HepG2 (cell line): ENCODE data around the gene PPY. TPM values are rescaled to one million over a fixed set of nuclear protein-coding genes. Genes with fewer than 3 reads are reported as not detected.

Source experiments
- HDAC6 ChIP-seq: fragments of 200-600 bp; sonication (generic); IDR thresholded peaks from 2 replicates; pipeline ENCODE4 v1.7.0; 2017; ENCODE audit warnings: mild to moderate bottlenecking, antibody characterized with exemption, low read length, low read depth
- HNRNPLL ChIP-seq: fragments of 200-400 bp; formaldehyde crosslinking; IDR thresholded peaks from 2 replicates; pipeline ENCODE4 v1.6.1; 2017; ENCODE audit warnings: mild to moderate bottlenecking, low read depth, low read length; ENCODE audit not compliant: poor library complexity, severe bottlenecking
- ISX ChIP-seq: sonication (generic); formaldehyde crosslinking; conservative IDR thresholded peaks from 2 replicates; pipeline ENCODE4 v1.5.0; 2020; ENCODE audit warnings: missing genetic modification reagents
- KDM4B ChIP-seq: sonication (generic); formaldehyde crosslinking; IDR thresholded peaks from 2 replicates; pipeline ENCODE4 v1.4.0; 2020; ENCODE audit warnings: missing genetic modification reagents
- KMT2A ChIP-seq: sonication (generic); formaldehyde crosslinking; IDR thresholded peaks from 2 replicates; pipeline ENCODE4 v1.4.0; 2020; ENCODE audit warnings: missing genetic modification reagents
- MXD4 ChIP-seq: IDR thresholded peaks from 2 replicates; pipeline ENCODE4 v1.6.1; 2016; ENCODE audit warnings: mild to moderate bottlenecking, missing biosample characterization, missing genetic modification reagents
- SMAD1 ChIP-seq: sonication (generic); formaldehyde crosslinking; IDR thresholded peaks from 2 replicates; pipeline ENCODE4 v1.4.0; 2020; ENCODE audit warnings: missing genetic modification reagents, low read depth, mild to moderate bottlenecking, borderline replicate concordance
- SMAD3 ChIP-seq: sonication (generic); formaldehyde crosslinking; IDR thresholded peaks from 2 replicates; pipeline ENCODE4 v1.4.0; 2020; ENCODE audit warnings: missing genetic modification reagents
- ZBTB1 ChIP-seq: sonication (generic); formaldehyde crosslinking; IDR thresholded peaks from 2 replicates; pipeline ENCODE4 v1.4.0; 2020; ENCODE audit warnings: missing genetic modification reagents, borderline replicate concordance
- ZNF160 ChIP-seq: sonication (generic); formaldehyde crosslinking; IDR thresholded peaks from 2 replicates; pipeline ENCODE4 v1.8.0; 2022; ENCODE audit warnings: mild to moderate bottlenecking, inconsistent platforms, missing genetic modification reagents
- ZNF432 ChIP-seq: sonication (generic); formaldehyde crosslinking; IDR thresholded peaks from 2 replicates; pipeline ENCODE4 v1.5.0; 2020; ENCODE audit warnings: missing genetic modification reagents, mild to moderate bottlenecking, borderline replicate concordance
- ZNF724P ChIP-seq: sonication (generic); formaldehyde crosslinking; IDR thresholded peaks from 2 replicates; pipeline ENCODE4 v1.8.0; 2022; ENCODE audit warnings: missing genetic modification reagents, borderline replicate concordance
- ZNF781 ChIP-seq: sonication (generic); formaldehyde crosslinking; IDR thresholded peaks from 2 replicates; pipeline ENCODE4 v1.5.1; 2020; ENCODE audit warnings: borderline replicate concordance, mild to moderate bottlenecking, missing genetic modification reagents; ENCODE audit errors: not compliant biosample characterization
- ZUFSP ChIP-seq: sonication (generic); formaldehyde crosslinking; IDR thresholded peaks from 2 replicates; pipeline ENCODE4 v1.9.0; 2021; ENCODE audit warnings: missing genetic modification reagents, mild to moderate bottlenecking, borderline replicate concordance
- polyA plus RNA-seq, 8 experiments: library from polyadenylated mRNA; depleted of rRNA in 3 of 8; stranded (reverse) in 7 of 8; unstranded in 1 of 8; fragments of >200 nt; fragmentation: Illumina TruSeq in 4 of 8; extraction: Trizol in 4 of 8; gene quantifications; 2 replicates each; pipeline versions ENCODE4 v1.2.1 to v1.2.3, GENCODE V29; 2011 to 2016; ENCODE audit warnings: low read depth in 4 of 8, missing spikeins in 1 of 8, mixed read lengths in 1 of 8; ENCODE audit not compliant: insufficient read depth in 1 of 8
- total RNA-seq, 5 experiments: library from RNA; depleted of rRNA; stranded (reverse); fragments of >200 nt; fragmentation: Illumina TruSeq; extraction: Trizol; gene quantifications; 2 replicates each; pipeline ENCODE4 v1.2.3, GENCODE V29; 2016; ENCODE audit warnings: low read depth in 1 of 5
- TF ChIP-seq, protein P1 (sequence below): sonication (generic); formaldehyde crosslinking; IDR thresholded peaks from 2 replicates; pipeline ENCODE4 v1.8.0; 2022; ENCODE audit warnings: mild to moderate bottlenecking, missing genetic modification reagents, moderate library complexity
- TF ChIP-seq, protein P2 (sequence below): sonication (generic); formaldehyde crosslinking; IDR thresholded peaks from 2 replicates; pipeline ENCODE4 v1.4.0; 2020; ENCODE audit warnings: missing genetic modification reagents, borderline replicate concordance
- TF ChIP-seq, protein P3 (sequence below): sonication (generic); formaldehyde crosslinking; IDR thresholded peaks from 2 replicates; pipeline ENCODE4 v1.9.0; 2021; ENCODE audit warnings: missing genetic modification reagents, borderline replicate concordance

The PPY gene
- total and polyA plus RNA-seq, 2 of the 13 experiments (the other 11 are each of a cell fraction or from before 2014, with no cell fraction given) = not detected

GRCh38 chr17:43983515-43984411 is 41.5 kb upstream of the PPY start (continued):
- TF ChIP-seq SMAD1 (CRISPR knock-in tag) (peak; percentile 78; the same call in 1 of the 2 replicates), KDM4B (no peak), HDAC6 (0 out of 2 replicates have a peak, but pooled peaks have one; percentile 45), ZBTB1 (CRISPR knock-in tag) (peak; percentile 83; the same call in 1 of the 2 replicates), SMAD3 (no peak), ZUFSP (CRISPR knock-in tag) (no peak), ZNF724P (peak; percentile 95), ZNF432 (CRISPR knock-in tag) (no peak), KMT2A (CRISPR knock-in tag) (peak; percentile 52; the same call in 1 of the 2 replicates), ZNF781 (CRISPR knock-in tag) (peak; percentile 25), MXD4 (peak; percentile 85; the same call in 1 of the 2 replicates), ISX (no peak), ZNF160 (CRISPR knock-in tag) (0 out of 2 replicates have a peak, but pooled peaks have one; percentile 13), HNRNPLL (peak; percentile 99)
- TF ChIP-seq, protein P1, sequence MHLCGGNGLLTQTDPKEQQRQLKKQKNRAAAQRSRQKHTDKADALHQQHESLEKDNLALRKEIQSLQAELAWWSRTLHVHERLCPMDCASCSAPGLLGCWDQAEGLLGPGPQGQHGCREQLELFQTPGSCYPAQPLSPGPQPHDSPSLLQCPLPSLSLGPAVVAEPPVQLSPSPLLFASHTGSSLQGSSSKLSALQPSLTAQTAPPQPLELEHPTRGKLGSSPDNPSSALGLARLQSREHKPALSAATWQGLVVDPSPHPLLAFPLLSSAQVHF = no peak; the same call in 1 of the 2 replicates
- TF ChIP-seq, protein P2, sequence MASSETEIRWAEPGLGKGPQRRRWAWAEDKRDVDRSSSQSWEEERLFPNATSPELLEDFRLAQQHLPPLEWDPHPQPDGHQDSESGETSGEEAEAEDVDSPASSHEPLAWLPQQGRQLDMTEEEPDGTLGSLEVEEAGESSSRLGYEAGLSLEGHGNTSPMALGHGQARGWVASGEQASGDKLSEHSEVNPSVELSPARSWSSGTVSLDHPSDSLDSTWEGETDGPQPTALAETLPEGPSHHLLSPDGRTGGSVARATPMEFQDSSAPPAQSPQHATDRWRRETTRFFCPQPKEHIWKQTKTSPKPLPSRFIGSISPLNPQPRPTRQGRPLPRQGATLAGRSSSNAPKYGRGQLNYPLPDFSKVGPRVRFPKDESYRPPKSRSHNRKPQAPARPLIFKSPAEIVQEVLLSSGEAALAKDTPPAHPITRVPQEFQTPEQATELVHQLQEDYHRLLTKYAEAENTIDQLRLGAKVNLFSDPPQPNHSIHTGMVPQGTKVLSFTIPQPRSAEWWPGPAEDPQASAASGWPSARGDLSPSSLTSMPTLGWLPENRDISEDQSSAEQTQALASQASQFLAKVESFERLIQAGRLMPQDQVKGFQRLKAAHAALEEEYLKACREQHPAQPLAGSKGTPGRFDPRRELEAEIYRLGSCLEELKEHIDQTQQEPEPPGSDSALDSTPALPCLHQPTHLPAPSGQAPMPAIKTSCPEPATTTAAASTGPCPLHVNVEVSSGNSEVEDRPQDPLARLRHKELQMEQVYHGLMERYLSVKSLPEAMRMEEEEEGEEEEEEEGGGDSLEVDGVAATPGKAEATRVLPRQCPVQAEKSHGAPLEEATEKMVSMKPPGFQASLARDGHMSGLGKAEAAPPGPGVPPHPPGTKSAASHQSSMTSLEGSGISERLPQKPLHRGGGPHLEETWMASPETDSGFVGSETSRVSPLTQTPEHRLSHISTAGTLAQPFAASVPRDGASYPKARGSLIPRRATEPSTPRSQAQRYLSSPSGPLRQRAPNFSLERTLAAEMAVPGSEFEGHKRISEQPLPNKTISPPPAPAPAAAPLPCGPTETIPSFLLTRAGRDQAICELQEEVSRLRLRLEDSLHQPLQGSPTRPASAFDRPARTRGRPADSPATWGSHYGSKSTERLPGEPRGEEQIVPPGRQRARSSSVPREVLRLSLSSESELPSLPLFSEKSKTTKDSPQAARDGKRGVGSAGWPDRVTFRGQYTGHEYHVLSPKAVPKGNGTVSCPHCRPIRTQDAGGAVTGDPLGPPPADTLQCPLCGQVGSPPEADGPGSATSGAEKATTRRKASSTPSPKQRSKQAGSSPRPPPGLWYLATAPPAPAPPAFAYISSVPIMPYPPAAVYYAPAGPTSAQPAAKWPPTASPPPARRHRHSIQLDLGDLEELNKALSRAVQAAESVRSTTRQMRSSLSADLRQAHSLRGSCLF (CRISPR knock-in tag) = 0 out of 2 replicates have a peak, but pooled peaks have one; percentile 74
- TF ChIP-seq, protein P3, sequence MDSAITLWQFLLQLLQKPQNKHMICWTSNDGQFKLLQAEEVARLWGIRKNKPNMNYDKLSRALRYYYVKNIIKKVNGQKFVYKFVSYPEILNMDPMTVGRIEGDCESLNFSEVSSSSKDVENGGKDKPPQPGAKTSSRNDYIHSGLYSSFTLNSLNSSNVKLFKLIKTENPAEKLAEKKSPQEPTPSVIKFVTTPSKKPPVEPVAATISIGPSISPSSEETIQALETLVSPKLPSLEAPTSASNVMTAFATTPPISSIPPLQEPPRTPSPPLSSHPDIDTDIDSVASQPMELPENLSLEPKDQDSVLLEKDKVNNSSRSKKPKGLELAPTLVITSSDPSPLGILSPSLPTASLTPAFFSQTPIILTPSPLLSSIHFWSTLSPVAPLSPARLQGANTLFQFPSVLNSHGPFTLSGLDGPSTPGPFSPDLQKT (CRISPR knock-in tag) = 0 out of 2 replicates have a peak, but pooled peaks have one; percentile 49
